Activated CD4-positive, alpha-beta T cell treated with anti-CD3 and anti-CD28 coated beads, Interleukin-2, amount 50 U/mL, for 24 hours (primary cell): ENCODE results near the gene ARPC3.
"Not testable (repeated sequence)": the region's sequence is repeated elsewhere in the genome, so short reads cannot be mapped to it uniquely, and the experiment has no call there.

Source experiments
- DNase-seq, 2 donors: peaks; one replicate each; pipeline ENCODE4 v3.0.0-alpha.2; 2020; ENCODE audit warnings: low read depth in 1 of 2, low spot score in 1 of 2

ARPC3 gene

DNA sequence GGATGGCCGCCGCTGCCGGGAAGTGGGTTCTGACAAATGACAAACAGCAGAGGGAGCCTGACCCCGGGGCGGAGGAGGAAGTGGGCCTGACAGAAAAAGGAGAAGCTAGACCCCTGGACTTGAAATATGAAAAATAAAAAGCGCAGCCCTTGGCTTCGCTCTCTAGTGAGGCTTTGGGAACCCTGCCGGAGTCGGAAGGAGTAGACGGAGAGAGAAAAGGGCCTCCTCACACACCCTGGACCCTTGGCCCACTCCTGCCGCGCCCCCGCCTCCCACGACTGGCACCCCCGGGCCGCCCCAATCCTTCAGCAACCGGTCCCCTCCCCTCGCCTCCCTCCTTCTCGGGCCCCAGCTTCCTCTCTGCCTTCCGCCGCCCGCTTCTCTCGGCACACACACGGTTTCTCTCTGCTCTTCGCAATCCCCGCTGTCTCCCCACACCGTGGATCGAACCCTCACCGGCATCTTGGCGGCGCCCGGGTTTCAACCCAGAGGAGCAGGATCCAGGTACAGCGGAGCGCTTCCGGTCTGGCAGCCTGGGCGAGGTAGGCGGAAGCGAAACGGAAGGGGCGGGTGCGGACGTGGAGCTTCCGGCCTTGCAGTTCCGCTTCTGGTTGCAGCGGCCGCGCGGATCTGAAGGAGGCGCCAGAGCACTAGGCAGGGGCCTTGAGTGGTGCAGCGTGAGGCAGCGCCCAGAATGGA, at the start of gene ARPC3:
ARPC3 (minus strand) TSS at position 539 of the 699 bp plus-strand sequence; CDS start at position 462, 77 bp downstream.
- DNase-seq: peak; percentile 87 to 92

DNA sequence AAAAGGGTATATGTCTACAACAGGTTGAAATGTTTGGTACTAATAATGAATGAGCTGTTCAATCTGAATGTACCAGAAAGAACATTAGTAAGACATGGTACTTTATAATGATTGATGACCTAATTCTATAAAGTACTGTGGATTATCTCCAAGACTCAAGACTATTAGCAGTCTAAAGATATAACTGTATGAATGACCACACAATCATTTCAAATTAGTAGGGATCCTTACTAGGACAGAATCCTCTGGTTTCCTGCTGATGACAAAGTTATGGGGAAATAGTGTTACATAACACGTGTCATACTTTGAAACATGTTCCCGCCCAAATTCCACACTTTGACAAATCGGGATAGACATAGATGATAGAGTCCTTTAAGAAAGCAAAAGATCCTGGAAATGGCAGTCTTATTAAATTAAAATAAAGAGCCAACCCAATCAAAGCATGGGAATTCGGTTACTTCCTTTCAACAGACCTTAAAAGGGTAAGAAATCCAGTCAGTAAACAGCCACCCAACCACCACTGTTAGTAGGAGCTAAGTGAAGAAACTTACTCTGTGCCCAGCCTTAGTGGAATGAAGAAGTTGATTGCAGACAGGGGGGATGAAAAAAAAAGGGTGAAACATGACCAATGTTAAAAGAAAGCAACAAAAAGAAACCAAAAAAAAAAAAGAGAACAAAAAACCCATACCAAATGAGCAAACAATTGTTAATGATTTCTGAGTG, 49.0 kb upstream of the ARPC3 start:
- no peak for DNase-seq

DNA sequence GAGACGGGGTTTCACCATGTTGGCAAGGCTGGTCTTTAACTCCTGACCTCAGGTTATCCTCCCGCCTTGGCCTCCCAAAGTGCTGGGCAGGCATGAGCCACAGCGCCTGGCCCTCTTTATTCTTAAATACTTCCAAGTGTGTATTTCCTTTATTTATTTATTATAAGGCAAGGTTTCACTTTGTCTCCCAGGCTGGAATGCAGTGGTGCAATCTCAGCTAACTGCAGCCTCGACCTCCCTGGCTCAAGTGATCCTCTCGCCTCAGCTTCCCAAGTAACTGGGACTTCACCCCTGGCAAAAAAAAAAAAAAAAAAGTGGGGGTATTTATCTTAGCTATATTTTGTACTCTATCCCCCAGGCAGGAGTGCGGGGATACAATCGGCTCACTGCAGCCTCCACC, 25.3 kb upstream of the ARPC3 start:
- no peak for DNase-seq

DNA sequence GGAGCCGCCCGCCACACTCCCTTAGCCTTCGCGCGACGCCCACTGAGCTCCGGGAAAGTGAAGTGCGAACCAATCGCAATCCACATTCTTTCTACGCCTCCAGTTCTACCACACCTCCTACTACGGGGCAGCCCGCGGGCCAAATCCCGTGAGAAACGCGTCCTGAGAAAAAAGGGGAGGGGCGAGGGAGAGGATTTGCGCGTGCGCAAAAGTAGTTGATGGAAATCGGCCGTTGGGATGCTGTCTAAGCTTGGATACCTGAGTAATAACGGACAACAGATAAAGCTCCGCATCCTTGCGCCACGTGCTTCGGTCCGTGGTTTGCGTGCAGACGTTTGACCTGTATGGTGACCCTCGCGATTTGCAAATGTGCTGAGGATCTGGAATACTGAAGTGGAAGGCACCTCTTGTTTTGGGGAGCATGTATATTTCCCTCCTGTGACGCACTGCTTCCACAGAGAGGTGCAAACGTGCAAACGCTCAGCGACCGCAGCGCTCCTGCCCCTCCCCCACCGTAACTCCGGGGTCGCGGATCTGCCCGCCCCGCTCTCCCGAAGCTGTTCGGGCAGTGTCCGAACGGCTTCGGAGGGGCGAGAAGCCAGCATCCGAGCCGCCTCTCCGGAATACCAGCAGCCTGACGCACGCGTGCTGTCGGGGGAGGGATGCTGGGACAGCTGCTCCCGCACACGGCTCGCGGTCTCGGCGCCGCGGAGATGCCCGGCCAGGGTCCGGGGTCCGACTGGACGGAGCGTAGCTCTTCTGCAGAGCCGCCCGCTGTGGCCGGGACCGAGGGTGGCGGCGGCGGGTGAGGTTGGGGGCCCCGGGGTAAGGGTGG, 18.3 kb upstream of the ARPC3 start, which contains the start of the genes FAM216A and GPN3:
FAM216A (plus strand) TSS at position 632 of the 835 bp plus-strand sequence; CDS start at position 663, 31 bp downstream.
GPN3 (minus strand) TSS at position 44 of the 835 bp plus-strand sequence. CDS start 54 bp downstream, outside the sequence.
- DNase-seq: peak; percentile 86 to 96

DNA sequence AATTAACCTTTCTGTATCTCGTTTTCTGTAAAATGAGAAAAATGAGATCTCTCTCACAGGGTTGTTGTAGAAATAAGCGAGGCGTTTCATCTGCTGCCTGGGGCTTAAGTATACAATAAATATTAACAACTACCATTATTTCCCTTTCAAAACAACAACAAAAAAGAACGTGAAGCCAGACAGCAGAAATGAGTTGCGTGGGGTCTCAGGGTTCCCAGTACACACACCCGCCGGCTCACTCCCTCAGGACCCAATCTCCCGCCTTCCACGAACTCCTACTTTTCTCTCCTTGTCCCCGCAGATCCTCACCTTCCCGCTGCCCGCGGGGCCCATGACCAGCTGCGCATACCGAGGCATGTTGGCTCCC, 17.7 kb upstream of the ARPC3 start:
- DNase-seq: no peak

DNA sequence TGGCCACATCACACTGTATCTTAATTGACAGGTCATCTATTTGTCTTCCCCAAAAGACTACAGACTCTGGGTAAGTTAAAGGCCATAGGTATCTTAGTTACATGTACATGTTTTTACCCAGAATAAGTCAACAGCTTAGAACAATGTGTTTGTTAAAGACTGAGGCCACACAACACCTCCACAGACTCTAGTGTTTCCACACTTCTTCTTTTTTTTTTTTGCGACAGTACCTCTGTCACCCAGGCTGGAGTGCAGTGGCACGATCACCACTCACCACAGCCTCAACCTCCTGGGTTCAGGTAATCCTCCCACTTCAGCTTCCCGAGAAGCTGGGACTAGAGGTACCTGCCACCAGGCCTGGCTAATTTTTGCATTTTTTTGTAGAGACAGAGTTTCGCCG, 16.7 kb upstream of the ARPC3 start:
- no peak for DNase-seq

DNA sequence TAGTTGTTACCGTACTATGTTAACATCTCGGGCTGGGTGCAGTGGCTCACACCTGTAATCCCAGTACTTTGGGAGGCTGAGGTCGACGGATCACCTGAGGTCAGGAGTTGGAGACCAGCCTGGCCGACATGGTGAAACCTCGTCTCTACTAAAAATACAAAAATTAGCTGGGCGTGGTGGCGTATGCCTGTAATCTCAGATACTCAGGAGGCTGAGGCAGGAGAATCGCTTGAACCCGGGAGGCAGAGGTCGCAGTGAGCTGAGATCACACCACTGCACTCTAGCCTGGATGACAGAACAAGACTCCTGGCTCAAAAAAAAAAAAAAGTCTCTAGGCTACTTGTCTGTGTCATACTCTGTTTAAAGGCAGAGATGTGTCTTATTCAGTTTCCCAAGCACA, 15.6 kb upstream of the ARPC3 start:
- DNase-seq: not testable (repeated sequence)

DNA sequence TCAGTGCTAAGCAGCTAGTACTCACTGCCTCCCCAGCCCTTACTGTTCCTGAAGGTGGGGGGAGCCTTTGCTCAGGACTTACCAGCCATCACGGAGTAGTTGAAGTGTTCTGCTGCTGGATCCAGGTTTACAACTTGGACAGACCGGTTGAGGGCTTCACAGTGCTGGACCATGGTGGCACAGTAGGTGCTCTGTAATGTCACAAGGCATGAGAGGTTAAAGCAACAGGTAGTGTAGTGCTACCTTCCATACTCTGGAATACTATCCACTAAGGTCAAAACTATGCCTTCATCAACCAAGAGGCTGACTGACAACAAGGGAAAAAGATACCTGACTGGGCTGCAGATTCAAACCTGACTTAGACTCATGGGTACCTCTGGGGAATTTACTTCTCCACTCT, 14.9 kb upstream of the ARPC3 start:
- no peak for DNase-seq

DNA sequence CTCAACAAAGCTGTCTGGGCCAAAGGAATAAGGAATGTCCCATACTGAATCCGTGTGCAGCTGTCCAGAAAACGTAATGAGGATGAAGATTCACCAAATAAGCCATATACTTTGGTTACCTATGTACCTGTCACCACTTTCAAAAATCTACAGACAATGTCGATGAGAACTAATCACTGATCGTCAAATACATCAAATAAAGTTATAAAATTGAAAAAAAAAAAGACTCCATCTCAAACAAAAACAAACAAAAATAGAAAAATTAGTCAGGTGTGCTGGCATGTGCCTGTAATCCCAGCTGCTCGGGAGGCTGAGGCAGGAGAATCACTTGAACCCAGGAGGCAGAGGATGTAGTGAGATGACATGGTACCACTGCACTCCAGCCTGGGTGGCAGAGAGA, 11.1 kb upstream of the ARPC3 start:
- DNase-seq: not testable (repeated sequence)

DNA sequence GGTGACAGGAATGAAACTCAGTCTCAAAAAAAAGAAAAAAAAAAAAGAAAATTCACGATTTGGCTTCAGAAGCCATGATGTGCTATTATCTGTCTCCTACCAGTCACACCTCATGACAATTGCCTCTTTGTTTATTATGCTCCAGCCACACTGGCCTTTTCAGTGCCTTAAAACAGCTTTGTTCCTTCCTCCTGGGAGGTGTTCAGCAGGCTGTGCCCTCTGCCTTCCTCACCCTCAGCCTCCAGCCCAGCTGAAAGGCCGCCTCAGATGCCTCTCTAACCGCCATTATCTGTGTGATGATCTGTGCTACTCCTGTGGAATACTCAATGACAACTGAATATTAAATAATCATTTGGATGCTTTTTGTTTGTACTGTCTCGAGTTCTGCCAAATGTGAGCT, 8.6 kb upstream of the ARPC3 start:
- DNase-seq: no peak

DNA sequence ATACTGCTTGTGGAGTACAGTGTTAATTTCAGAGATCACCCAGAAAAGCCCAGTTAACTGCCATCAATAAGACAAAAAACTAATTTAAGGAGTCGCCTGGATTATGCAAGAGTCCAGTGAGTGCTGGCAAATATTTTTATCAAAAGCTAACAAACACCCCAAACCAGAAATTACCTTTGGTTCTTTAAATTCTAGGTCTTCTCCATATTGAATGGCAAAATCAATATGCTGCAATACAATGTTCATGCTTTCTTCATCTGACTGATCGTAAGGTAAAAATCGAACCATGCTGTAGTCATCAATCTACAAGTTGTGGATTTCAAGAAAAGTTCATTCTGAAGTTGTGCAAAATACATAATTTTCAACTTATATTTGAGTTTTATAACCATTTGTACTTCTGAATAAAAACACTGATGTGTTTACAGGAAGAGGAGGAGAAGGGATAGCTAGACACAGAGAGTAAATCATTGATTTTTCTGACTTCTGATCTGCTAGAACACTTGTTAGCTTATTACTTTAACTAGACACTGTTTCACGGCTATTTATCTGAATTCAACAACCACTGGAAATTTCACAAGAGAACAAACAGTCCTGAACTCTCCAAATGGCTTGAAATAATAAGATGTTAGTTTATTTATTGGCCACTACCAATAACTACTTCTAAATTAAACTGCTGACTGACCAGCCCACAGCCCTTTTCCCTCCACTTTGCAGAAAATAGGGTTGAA, 3.6 kb upstream of the ARPC3 start:
- DNase-seq: no peak

DNA sequence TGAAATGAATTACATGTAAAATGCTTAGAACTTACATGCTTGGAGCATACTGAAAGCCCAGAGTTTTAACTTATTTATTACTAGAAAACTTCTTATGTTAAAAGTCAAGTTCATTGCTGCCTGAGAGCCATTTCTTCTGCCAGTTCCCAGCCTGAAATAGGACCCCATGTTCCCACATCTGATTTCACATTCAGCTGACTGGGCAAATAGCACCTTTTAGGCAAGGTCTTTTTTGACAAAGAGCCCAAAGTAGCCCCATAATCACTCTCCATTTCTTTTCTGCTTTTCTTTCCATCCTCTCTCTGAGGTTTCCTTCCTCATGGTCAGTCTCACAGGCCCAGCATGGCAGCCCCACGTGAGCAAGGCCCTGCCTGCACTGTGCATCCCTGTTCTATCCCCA, 1.1 kb upstream of the ARPC3 start:
- no peak for DNase-seq

DNA sequence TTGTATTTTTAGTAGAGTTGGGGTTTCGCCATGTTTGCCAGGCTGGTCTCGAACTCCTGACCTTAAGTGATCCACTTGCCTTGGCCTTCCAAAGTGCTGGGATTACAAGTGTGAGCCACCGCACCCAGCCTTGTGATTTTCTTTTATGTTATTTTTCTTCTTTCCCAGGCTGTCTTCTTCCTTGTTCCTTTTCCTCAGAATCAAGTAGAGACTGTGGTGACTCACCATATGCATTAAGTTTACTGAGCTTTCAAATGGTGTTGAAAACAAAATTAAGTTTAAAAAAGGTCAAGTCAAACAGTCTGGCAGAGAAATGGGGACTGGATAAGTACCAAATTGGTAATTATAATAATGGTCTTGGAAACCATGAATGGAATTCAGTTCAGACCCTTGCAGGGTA, 5.7 kb downstream of the ARPC3 start:
- no peak for DNase-seq

DNA sequence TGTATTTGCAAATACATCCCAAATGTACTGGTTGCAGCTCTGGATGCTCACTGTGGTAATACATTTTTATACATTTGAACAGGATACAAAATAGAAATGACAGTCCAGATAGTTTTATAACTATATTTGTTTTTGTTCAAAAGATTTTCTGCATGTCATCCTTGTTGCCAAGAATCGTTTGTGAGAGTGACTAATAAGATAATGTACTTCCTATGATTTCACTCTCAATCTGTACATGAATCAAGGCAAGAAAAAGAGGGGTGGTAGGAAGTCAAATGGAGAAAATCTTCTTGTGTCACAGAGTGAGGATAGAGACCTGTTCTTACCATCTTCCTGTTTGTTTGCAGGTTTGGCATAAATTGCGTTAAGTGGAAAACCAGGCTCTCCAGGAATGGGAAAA, 13.9 kb downstream of the ARPC3 start:
- no peak for DNase-seq

DNA sequence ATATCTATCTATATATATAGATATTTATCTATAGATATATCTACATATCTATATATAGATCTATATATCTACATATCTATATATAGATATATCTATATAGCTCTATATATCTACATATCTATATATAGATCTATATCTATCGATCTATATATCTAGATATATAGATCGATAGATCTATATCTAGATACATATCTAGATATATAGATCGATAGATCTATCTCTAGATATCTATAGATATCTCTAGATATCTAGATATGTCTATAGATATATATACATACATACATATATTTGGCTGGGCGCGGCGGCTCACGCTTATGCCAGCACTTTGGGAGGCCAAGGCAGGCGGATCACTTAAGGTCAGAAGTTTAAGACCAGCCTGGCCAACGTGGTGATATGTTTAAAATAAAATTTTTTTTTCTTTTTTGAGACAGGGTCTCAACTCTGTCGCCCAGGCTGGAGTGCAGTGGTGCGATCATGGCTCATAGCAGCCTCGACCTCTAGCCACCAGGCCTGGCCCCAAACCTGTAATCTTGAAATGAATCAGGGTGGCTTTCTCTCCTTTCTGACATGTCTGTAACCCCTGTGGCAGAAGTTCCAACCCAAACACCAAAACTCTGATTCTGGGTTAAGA, 18.1 kb downstream of the ARPC3 start:
- no peak for DNase-seq

DNA sequence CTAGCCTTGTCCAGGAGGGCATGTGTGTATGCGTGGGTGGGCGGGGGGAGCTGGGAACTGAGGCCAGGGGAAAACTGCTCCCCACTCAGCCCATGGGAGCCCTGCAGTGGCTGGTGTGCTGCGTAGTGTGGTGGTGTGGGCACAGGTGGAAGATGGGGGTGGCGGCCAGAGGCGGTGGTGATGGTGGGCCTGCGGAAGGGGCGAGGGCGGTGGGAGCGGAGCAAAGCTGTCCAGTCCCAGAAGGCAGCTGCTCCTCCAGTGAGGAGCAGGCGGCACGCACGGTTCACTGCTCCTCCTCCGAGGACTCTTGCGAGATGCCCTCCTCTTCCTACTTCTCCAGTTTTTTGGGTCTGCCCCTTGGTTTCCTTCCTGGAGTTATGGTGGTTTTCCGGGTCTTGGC, 20.5 kb downstream of the ARPC3 start:
- DNase-seq: not testable (repeated sequence)

DNA sequence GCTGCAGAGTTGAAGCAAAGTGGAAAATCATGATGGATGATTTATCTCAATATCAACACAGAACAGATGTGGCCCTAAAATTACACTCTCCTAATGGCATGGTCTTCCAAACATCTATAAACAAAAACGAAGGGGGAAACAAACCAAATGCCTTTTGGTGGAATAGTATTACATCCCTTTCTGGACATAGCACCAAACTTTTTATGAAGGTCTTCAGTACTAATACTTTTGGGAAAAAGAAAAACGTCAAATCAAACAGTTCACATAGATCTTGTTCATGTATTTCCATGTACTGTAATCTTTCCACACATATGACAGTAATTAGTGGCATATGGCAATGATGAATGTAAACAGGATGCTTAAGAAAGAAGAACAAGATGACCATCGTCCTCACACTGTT, 23.7 kb downstream of the ARPC3 start:
- DNase-seq: no peak

DNA sequence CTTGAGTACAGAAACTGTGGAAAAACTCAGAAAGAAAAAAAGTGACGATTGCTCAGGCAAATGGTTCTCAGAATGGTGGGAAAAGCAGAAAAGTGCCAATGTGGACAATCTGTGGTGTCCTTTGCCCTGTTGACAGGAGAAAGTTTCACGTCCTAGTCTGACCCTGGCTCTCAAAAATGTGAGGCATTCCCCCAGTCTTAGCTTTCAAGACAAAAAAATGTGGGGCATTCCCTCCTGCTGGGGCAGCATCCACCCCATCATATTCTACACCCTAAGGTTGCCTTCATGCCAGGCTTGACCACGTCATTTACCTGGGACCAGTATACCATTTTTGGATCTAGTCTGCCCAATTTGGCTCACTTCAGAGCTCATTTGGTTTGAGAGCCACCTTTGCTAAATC, 25.9 kb downstream of the ARPC3 start:
- DNase-seq: no peak

DNA sequence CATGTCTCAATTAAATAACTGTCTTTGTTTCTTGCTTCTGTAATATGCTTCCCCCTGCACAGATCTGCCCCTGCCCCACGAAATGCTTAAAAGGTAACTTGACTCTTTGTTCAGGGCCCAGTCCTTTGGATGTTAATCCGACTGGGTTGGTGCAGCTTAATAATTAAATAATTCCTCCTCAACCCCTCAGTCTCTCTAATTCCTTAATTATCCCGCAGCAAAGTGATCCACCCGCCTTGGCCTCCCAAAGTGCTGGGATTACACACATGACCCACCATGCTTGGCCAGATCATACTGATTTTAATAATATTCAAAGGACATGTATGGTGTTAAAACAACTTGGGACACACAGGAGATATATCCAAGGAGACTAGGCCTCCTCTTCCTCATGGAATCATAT, 28.4 kb downstream of the ARPC3 start:
- DNase-seq: no peak

DNA sequence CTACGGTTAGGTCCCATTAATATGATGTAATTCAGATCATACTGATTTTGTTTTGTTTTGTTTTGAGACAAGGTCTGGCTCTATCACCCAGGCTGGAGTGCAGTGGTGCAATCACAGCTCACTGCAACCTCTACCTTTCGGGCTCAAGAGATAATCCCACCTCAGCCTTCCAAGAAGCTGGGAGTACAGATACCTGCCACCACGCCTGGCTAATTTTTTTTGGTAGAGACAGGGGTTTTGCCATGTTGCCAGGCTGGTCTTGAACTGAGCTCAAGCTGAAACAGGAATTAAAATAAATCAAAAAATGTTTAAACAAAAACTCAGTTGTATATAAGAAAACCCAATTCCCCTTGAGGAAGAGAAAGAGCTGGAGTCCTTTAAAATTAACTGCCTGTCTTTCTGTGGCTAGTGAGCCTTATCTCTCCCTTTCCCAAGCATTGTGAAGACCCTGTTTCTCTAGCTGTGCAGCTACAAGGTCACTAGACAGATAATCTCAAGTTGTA, 28.9 kb downstream of the ARPC3 start:
- DNase-seq: no peak
